IPS-NIHi11 (cell line): ENCODE data around the gene GPAT3.
"Not testable (repeated sequence)": the region's sequence is repeated elsewhere in the genome, so short reads cannot be mapped to it uniquely, and the experiment has no call there.

Source experiments
- DNase-seq: peaks from one replicate; pipeline ENCODE4 v3.0.0; 2012; ENCODE audit warnings: mixed read lengths, low spot score

The GPAT3 gene

GRCh38 chr4:83604321-83604720, 68.4 kb downstream of the GPAT3 start:
- DNase-seq, result no peak

- DNase-seq, result no peak
Observed at GRCh38 chr4:83605210-83605609, 69.3 kb downstream of the GPAT3 start.

GRCh38 chr4:83605744-83606172, 69.8 kb downstream of the GPAT3 start:
- DNase-seq, result no peak

- DNase-seq, result no peak
Observed at GRCh38 chr4:83606460-83606859, 70.6 kb downstream of the GPAT3 start.

GRCh38 chr4:83606898-83607297, 71.0 kb downstream of the GPAT3 start:
- no peak for DNase-seq

- no peak for DNase-seq
Observed at GRCh38 chr4:83609365-83609764, 73.5 kb downstream of the GPAT3 start.

- no peak for DNase-seq
Observed at GRCh38 chr4:83610729-83611128, 74.8 kb downstream of the GPAT3 start.

GRCh38 chr4:83613023-83613422, 77.1 kb downstream of the GPAT3 start:
- no peak for DNase-seq

GRCh38 chr4:83613994-83614393, 78.1 kb downstream of the GPAT3 start:
- no peak for DNase-seq

- DNase-seq, result no peak
Observed at GRCh38 chr4:83616252-83616651, 80.3 kb downstream of the GPAT3 start.

GRCh38 chr4:83617371-83618035, 81.6 kb downstream of the GPAT3 start:
- no peak for DNase-seq

GRCh38 chr4:83618431-83618830, 82.5 kb downstream of the GPAT3 start:
- DNase-seq, result peak; percentile 54

- no peak for DNase-seq
Observed at GRCh38 chr4:83618991-83619645, 83.2 kb downstream of the GPAT3 start.

- DNase-seq, result not testable (repeated sequence)
Observed at GRCh38 chr4:83622127-83622526, 86.2 kb downstream of the GPAT3 start.

GRCh38 chr4:83625821-83626220, 89.9 kb downstream of the GPAT3 start:
- DNase-seq, result no peak

GRCh38 chr4:83626245-83626836, 90.4 kb downstream of the GPAT3 start:
- no peak for DNase-seq

- no peak for DNase-seq
Observed at GRCh38 chr4:83629945-83630721, 94.2 kb downstream of the GPAT3 start.

- DNase-seq, result no peak
Observed at GRCh38 chr4:83631066-83631465, 95.2 kb downstream of the GPAT3 start.

- no peak for DNase-seq
Observed at GRCh38 chr4:83636930-83637329, 101.0 kb downstream of the GPAT3 start.

GRCh38 chr4:83639849-83640493, 104.1 kb downstream of the GPAT3 start:
- peak; percentile 72 for DNase-seq

GRCh38 chr4:83643036-83643435, 107.1 kb downstream of the GPAT3 start:
- no peak for DNase-seq
